NCI-H2227 (cell line): ENCODE measurements around the gene QKI.
A peak's percentile ranks its signal among the peaks of the same experiment; 100 is the strongest.
"Not testable (repeated sequence)": the region's sequence is repeated elsewhere in the genome, so short reads cannot be mapped to it uniquely, and the experiment has no call there.

Experiments used
- DNase-seq: peaks from one replicate; lab custom pipeline; 2025; ENCODE audit not compliant: unreplicated experiment; lab: John Stamatoyannopoulos, UW

The QKI gene

GRCh38 chr6:163414117-163414945 is at the start of gene QKI:
TSS of gene QKI (plus strand) at chr6:163414718. CDS start at chr6:163415194, 476 bp downstream.
- peak; percentile 72 for DNase-seq

DNA sequence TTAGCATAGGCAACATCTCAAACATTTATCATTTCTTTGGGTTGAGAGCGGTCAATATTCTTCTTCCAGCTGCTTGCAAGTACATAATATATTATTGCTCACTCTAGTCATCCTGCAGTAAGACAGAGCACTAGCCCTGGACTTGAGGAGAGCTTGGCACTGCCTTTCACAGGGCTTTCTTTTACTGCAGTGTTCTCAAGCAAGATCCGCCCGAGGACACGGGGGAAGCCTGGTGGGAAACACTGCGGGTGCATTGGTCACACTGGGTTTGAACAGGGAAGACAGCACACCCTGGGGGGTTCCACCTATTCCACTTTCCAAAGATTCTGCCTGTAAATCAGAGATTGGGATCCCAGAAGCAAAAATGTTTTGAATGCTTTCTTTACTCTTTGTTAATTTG is 48.2 kb upstream of the QKI start:
- DNase-seq: no peak

DNA sequence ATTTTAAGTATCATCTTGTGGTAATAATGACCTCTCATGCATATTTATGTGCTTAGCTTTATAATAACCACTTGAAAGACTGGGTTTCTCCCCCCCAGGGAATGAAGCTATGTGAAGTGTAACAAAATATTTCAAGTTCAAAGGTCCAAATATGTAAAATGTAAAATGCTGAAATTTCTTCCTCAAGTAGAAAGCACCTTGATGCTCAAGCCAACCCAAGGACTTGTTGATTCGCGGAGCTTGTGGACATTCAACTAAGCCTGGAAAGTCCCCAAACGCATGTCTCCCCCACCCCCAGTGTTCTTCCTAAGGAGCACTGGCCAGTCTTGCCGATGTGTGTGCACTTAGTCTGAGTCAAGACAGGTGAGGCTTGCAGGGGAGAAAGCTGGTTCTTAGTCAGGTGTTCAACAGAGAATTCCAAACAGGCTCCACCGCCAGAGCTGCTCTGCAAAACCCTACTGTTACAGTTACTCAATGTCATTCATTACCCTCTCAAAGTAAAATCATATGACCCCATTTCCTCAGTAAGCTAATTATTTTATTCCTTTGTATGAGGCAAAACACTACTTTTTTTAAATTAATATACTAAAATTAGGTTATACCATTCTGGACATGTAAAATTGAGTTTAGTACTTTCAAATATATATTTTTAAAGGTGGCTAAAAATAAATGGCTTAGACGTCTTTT is 46.9 kb upstream of the QKI start:
- no peak for DNase-seq

DNA sequence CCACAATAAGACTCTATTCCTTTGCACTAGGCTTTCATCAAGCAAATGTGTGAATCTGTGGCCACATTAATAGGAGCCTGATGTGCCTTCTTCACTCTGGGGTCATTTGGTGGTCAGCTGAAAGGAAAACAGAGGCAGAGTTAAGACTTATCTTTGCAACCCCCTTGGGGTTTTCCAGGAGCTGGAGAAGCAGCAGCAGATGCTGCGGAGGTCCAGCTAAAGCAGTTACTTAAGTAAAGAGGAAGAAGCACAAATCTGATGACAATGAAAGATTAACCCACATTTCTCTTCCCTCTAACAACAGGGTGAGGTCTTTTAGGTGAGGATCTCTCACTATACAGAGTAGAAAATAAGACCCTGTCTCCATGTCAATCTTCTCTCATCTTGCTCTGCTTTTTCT is 45.4 kb upstream of the QKI start:
- no peak for DNase-seq

DNA sequence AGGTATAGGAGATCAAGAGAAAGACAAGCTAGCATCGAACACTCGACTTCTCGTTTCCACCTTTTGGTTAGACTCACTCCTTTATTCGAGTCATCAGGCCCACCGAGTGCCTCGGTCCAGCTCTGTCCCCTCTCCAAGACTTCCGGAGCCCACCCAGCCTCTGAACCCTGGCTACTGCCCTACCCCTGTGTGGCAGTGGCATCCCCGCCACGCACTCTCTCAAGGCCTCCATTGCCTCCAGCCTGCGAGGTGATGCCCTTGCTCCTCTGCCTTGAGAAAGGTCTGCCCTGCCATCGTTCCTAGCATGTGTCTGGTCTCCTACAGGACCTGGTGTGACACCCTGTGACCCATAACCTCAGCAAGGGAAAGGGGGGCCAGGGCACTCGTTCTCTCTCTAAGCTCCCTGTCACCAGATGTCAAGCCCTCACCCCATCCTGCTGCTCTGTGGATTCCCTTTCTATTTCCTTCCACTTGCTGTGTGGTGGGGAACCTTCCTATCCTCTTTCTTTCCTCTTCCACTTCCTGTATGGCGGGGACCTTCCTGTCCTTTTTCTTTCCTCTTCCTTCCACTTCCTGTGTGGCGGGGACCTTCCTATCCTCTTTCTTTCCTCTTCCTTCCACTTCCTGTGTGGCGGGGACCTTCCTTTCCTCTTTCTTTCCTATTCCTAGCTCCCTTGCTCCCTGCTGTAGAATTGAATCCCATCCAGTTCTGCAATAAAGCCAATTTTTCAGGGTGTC is 44.7 kb upstream of the QKI start:
- DNase-seq: no peak

DNA sequence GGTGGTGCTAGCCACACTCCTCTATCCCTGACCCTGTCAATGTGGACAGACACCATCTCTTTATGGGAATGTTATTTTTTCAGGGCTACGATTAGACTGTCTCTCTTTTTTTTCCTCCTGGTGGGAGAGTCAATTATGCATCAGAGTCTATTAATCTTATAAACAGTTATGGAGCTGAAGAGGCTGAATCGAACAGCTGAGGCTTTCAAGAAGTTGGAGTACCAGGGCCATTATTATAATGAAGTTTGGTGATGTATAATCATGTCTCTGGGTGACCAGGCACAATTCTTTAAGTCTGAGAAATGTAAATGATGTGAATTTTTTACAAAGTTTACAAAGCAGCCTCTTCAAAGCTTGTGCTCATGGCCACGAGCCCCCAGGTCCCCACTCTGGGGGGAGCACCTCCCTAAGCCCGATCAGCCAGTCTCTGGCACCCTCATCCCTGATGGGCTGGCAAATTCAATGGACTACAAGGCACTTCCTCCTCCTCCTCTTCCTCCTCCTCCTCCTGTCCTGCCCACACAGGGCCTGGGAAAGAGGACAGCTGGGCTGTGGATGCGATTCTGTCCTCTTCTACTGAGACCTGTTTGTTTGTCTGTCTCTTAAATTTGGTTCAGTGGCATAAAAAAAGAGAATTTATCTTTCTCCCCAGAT is 43.9 kb upstream of the QKI start:
- DNase-seq: no peak

DNA sequence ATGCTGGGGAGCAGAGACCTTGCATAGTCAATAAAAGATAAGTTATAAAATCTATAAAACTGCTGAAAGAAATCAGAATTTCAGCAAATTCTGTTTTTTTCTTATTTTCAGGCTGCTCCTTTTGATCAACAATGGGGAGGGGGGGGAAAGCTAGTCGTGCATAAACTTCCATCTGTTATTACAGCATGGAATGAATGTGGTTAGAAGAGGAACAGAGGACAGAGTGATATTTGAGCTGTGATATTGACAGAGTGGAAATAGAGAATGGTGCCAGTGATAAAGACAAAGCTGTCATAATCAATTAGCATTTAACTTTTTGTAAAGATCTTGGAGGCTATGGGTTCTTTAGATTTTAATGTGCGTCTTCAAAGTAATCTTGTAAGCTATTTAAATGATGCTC is 43.4 kb upstream of the QKI start:
- DNase-seq: no peak

DNA sequence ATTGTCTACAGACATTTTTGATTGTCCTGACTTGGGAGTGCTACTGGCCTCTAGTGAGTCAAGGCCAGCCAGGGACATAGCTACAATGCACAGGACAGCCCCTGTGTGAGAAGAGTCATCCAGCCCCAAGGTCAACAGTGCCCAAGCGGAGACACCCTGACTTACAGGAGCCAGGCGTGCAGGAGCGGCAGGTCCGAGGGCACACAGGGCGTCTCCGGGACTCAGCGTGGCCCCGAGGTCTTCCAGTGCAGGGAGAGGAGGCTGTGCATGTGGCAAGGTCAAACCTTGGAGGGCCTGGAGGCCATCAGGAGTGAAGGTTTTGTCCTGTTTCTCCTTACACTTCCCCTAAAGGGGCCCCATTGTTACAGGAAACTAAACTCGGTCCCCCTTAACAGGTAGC is 41.3 kb upstream of the QKI start:
- DNase-seq: no peak

DNA sequence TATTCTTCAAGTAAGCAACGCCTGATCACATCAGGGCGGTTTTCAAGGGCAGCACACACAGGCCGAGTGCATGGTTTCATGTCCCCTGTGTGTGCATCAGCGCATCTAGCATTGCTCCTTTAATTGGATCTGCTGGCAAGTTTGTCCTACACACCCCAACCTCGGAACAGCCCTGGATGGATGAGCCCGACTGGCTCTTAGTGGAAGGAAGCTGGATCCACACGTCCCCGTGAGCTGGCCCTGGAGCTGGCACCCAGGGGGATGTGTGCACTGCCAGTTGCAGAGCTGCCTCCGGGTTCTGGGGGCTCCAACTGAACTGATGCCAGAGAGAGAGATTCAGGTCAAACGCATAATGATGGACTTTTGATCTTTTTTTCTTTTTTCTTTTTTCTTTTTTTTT is 39.2 kb upstream of the QKI start:
- no peak for DNase-seq

DNA sequence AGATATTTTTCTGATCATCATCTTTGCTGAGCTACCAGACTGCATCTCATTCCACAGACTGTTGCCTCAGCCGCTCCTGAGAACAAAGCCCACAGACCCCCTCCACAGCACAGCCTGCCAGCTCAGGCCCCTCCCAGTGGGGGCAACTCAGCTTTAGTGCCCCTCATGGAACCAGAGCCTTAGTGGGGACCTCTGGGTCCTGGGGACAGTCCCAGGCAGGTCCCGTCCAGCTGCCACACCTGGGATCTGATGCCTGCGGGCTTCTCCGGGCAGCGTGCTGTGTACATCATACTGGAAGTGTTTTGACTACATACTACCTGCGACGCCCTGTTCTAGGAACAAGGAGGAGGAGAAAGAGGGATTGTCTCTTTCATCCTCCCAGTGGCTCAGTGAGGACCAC is 38.3 kb upstream of the QKI start:
- DNase-seq: no peak

DNA sequence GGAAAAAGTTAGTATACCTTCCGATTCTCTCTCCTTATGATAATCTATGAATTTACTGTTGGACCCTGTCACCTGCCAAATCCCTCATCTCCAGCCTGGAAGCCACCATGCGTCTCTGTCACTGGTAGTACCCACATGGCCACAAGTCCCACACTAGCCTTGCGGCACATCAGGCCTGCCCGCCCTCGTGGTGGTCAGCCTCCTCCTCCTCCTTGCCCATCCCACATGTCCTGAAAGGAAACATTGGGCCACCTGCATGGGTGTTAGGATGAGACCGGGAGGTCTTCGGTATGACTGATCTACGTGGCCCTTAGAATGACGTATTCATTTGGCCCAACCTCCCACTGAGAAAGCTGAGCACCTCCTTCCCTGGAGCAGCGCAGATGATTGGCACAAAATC is 37.0 kb upstream of the QKI start:
- no peak for DNase-seq

DNA sequence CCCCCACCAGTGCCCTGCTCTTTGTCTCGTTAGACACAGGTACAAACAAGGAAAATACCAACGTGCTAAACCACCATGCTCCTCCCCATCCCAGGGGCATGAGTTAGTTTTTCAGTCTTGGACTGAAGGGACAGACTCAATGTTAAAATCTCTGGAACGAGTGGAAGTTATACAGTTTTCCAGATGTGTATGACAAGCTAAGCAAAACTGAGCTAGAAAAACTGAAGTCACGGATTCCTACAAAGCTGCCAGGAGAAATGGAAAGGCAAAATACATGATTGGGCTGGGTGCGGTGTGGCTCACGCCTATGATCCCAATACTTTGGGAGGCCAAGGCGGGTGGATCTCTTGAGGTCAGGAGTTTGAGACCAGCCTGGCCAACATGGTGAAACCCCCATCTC is 34.3 kb upstream of the QKI start:
- no peak for DNase-seq

DNA sequence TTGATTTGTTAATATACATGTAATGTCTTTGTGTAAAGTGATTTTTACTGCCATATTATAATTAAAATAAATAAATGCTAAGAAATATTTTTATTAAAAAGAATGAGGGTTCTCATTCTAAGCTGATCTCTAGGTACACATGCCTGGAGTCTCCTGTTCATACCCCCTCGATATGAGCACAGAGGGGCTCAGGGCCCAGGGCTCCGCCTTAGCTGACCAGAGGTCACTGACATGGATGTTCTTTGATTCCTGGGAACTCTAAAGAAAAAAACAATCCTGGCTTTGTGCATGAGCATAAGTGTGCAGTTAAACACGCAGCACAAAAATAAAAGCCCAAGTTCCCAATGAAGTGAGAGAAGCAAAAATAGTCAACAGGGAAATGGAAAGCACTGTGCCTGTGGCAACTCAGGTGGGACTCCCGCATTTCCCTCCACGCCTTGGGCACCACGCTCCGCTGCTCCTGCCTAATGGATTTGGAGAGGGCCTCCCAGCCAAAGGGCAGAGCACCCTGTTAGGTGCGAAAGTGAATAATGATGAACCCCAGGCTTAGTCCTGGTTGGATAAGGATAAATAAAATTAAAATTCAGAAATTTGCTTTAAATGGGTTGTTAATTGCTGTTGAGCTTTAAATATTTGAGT is 33.3 kb upstream of the QKI start:
- DNase-seq: no peak

DNA sequence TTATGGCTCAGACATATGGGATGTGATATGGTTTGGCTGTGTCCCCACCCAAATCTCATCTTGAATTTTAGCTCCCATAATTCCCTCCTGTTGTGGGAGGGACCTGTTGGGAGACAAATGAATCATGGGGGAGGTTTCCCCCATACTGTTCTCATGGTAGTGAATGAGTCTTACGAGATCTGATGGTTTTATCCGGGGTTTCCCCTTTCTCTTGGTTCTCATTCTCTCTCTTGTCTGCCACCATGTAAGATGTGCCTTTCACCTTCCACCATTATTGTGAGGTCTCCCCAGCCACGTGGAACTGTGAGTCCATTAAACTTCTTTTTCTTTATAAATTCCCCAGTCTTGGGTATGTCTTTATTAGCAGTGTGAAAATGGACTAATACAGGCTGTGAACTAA is 31.1 kb upstream of the QKI start:
- not testable (repeated sequence) for DNase-seq

GRCh38 chr6:163383912-163384311 is 30.6 kb upstream of the QKI start:
- no peak for DNase-seq

DNA sequence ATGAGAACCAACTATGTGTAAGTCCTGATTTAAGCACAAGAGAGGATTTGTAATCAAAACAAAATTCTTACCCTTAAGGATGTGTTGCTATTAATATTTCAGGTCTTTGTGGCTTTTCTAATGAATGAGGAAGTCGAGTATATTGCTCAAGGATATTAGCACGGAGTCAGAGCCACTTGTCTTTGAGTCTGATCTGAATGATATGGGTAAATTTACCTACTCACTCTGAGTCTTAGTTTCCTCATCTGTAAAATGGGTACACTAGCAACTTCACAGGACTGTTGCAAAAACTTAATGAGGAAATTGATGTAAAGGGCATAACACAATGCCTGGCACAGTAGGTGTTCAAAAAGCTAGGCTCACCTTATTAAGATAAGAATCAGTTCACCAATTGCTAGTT is 30.0 kb upstream of the QKI start:
- no peak for DNase-seq

GRCh38 chr6:163385503-163385902 is 29.0 kb upstream of the QKI start:
- not testable (repeated sequence) for DNase-seq

DNA sequence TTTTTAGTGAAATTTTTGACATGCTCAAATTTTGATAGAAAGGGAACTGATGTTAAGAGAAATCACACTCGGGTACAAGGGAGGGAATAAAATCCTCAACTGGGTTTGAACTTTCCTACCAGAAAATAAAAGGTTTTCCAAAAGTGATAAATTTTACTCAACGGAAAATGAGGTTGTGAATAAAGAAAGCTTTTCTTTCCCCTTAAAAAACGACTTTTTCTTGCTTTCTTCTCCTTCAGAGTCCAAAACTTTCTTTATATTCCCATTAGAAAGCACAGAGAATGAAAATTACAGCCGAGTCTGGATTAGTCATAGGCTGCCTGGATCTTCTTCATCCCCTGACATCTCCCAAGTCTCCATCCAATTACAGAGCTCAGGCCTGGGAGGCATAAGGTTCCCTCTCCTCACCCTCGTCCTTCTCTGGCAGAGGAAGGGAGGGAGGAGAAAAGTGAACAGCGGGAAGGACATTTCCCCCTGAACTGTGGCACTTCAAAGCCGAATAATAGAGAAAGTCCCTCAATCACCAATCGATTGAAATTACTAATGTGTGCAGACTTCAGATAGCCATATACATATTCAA is 28.1 kb upstream of the QKI start:
- no peak for DNase-seq

DNA sequence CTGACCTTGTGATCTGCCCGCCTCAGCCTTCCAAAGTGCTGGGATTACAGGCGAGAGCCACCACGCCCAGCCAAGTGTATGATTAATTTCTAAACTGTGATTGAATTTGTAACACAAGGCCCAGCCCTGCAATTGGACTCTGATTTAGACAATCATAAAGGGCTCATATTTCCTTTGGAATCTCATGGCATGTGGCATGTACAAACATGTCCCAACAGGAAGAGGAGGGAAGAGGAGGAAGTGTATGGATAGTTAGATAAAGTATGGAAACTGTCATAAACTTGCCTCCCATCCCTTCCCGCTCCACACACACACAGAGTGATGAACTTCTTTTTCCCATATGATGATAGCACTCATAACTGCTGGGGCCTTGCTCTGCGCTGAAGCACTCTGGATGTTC is 27.2 kb upstream of the QKI start:
- no peak for DNase-seq

DNA sequence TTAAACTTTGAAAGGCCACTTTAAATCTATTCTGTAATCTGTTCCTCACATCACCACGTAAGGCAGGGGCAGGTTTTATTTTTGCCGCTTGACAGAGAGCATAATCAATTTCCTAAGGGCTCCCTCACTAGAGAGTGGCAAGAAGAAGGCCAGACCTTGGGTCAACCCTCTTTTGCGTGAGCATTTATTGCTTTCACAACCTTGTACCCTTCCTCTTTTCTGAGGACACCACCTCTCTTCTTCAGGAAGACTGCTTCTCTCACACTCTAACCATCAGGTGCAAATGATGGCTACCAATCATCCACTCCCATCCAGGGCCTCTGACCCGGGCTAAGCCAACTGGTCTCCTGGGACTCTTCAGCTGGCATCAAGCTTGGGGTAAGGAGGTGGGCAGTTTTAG is 25.2 kb upstream of the QKI start:
- DNase-seq: no peak

- no peak for DNase-seq
Observed at GRCh38 chr6:163390770-163391169, 23.7 kb upstream of the QKI start.
